H7 (cell line): ENCODE results near the gene SPRY1. TPM values are rescaled to one million over a fixed set of nuclear protein-coding genes. Genes with fewer than 3 reads are reported as not detected.
A peak's percentile ranks its signal among the peaks of the same experiment; 100 is the strongest.

ENCODE experiments used
- DNase-seq: peaks from one replicate; pipeline ENCODE4 v3.0.0; 2012
- H3K27me3 ChIP-seq: 2 replicates; pipeline ENCODE4 v1.6.0; 2011; ENCODE audit warnings: mild to moderate bottlenecking, low read length; ENCODE audit not compliant: control insufficient read depth, insufficient read depth
- H3K36me3 ChIP-seq: replicated peaks from 2 replicates; pipeline ENCODE4 v1.5.1; 2011; ENCODE audit warnings: low read length; ENCODE audit not compliant: control insufficient read depth, insufficient read depth
- H3K4me3 ChIP-seq: 2 replicates; pipeline ENCODE4 v1.5.1; 2011; ENCODE audit warnings: low read depth, mild to moderate bottlenecking, control low read depth, low read length, moderate library complexity; ENCODE audit not compliant: insufficient read depth
- total RNA-seq: library from RNA; depleted of rRNA; stranded (reverse); fragments of >200 nt; shearing (Covaris generic); gene quantifications from 2 replicates; pipeline ENCODE4 v1.2.3, GENCODE V29; 2014

Gene SPRY1
- total RNA-seq, 1 experiment from 2014 or later, result 42.2 TPM

DNA sequence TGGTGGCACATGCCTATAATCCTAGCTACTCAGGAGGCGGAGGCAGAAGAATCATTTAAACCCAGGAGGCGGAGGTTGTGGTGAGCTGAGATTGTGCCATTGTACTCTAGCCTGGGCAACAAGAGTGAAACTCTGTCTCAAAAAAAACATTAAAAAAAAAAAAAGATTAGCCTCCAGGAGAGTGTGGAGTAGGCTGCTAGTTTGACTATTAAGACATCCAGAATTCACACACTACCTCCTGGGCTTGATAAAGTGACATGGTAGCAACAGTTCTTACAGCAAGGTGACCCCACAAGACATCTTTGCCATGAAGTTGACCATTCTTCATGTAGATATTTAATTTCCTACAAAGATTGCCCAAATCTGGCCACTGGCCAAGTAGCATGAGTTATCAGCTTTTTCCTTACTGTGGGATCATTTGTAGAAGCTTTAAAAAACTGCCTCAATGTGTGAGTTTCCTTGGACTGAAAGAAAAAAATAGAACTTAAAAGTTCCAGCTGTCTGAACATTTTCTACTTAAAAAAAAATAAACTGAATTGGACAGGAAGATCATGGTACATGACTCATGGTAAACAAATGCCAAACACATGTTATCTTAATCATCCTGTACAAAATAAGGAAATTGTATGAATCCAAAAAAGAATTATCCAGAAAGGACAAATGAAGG is 35.3 kb upstream of the SPRY1 start:
- no peak overlapping the region for H3K4me3 ChIP-seq
- no peaks in the 10 kb centered on the region for H3K36me3 ChIP-seq
- H3K27me3 ChIP-seq, result no peaks in the 10 kb centered on the region
- DNase-seq, result no peak

DNA sequence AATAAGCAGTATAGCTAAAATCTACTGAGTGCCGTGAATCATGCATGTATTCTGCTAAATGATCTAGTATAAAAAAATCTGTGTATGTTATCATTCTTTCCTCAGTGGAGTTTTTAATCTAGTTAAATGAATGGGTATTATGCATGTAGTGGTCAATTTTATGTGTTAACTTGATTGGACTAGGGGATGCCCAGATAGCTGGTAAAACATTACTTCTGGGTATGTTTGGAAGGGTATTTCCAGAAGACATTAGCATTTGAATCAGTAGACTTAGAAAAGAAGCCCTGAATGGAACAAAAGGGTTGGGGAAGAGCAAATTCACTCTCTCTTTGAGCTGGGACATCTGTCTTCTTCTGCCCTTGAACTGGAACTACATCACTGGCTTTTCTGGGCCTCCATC is 34.5 kb upstream of the SPRY1 start:
- Histone ChIP-seq H3K27me3 (no peaks in the 10 kb centered on the region), H3K36me3 (no peaks in the 10 kb centered on the region), H3K4me3 (no peak overlapping the region)
- no peak for DNase-seq

DNA sequence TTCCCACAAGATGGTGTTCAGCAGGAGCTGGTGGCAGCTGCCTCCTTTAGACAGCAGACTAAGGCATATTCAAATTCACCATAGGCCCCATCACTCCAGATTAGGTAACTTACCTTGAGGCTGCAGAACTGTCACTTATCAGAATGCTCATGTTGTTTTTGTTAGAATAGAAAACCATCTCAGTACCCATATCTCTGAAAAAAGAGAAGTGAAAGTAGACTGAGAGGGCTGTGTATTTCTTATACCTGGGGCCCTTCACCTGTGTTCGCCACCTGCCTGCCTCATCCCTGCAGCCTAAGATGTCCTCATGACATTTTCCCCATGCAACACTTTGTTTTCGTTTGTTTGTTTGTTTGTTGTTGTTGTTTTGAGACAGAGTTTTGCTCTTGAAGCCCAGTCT is 32.9 kb upstream of the SPRY1 start:
- Histone ChIP-seq H3K27me3 (no peaks in the 10 kb centered on the region), H3K4me3 (no peak overlapping the region), H3K36me3 (no peaks in the 10 kb centered on the region)
- DNase-seq, result no peak

DNA sequence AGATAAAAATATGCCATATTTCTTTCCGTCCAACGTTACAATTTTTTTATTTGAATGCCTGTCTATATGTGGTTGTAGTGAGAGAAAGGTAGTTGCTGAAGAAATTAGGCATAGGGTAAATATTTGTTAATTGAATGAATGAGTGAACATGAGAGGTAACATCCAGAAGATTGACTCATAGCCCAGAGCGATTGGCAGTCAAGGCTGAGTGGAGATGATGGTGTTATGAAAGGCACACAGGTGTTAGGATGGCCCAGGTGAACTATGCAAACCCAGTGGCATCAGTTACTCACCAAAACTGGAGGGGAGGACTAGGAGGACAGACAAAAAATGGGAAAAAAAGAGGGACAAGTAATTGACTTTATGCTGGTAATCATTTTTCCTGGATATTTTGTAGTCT is 31.7 kb upstream of the SPRY1 start:
- DNase-seq, result no peak
- H3K4me3 ChIP-seq, result no peak overlapping the region

DNA sequence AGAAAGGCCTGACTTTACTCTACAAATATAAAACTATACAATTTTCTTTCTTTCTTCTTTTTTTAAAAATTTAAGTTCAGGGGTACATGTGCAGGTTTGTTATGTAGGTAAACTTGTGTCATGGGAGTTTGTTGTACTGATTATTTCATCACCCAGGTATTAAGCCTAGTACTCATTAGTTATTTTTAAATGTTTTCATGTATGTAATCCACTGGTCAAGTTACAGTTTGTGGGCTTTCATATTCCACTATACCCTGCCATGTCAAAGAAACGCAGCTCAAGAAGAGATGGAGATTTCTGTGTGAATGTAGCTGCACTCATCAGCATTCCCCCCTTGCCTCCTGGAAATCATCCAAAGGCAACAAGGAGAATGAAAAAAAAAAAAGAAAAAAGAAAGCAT is 31.2 kb upstream of the SPRY1 start:
- Histone ChIP-seq H3K36me3 (no peaks in the 10 kb centered on the region), H3K4me3 (no peak overlapping the region), H3K27me3 (no peaks in the 10 kb centered on the region)
- no peak for DNase-seq

More for the DNA sequence above, 31.7 kb upstream of the SPRY1 start:
- H3K27me3 ChIP-seq, result no peaks in the 10 kb centered on the region
- no peaks in the 10 kb centered on the region for H3K36me3 ChIP-seq

DNA sequence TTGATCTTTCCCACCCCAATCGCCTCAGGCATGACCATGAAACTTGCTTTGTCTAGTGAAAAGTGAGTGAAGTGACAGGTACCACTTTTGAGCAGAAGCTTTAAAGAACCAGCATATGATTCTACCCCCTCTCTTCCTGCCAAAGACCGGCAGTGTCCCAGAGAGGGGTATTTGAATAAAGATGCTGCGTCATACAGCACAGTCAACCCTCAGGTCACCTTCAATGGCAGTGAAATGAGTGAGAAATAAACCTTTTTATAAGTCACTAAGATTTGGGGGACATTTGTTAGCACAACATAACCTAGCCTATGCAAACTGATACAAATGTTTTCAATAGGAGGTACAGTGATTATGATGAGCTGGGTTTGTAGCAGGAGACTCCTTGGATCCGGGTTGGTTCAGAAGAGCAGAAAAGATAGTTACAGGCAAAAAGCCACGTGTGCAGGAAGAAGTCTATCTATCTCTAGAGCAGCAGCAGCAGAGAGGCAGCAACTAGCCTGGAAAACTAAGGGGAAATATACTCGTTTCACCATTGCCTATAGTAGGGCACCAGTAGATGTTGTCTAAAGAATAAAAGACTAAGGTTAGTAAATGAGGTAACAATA is 30.3 kb upstream of the SPRY1 start:
- no peaks in the 10 kb centered on the region for H3K27me3 ChIP-seq
- DNase-seq, result no peak
- no peaks in the 10 kb centered on the region for H3K36me3 ChIP-seq
- no peak overlapping the region for H3K4me3 ChIP-seq

DNA sequence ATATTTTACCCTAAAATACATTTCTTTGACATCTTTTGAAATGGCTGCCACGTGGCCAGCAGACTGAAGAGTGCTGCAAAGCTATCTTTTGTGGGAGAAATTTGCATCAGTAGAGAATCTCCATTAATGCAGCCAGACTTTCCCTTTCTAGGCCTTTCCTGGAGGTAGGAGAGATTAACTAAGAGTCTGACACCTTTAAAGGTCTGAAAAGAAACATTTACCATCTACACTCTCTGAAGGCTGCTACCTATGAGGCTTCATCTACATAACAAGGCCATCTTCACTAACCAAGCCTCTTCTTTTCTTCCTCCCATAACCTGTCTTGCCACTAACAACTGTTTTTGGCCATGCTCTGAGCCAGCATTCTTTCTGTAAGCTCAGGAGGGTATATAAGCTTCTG is 17.8 kb upstream of the SPRY1 start:
- DNase-seq, result peak; percentile 28
- no peaks in the 10 kb centered on the region for H3K27me3 ChIP-seq
- H3K36me3 ChIP-seq, result no peaks in the 10 kb centered on the region
- H3K4me3 ChIP-seq, result no peak overlapping the region

DNA sequence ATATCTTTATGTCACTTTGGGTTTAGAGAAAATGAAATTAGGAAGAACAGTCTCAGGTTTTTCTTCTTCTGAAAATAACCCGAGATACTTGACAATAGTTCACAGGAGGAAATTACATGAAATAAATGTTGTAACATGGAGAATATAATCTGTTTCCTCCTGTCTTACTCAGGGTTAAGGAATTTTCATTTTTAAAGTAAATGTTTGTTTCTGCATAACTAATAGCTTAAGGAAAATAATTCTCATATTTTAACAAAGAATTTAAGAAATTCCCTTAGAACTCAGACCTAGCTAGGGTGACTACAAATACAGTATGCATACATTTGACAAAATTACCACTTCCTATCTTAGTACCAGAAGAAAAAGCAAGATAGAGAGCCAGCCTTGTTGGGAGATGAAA is 17.2 kb upstream of the SPRY1 start:
- DNase-seq, result no peak
- no peak overlapping the region for H3K4me3 ChIP-seq
- H3K36me3 ChIP-seq, result no peaks in the 10 kb centered on the region
- no peaks in the 10 kb centered on the region for H3K27me3 ChIP-seq

DNA sequence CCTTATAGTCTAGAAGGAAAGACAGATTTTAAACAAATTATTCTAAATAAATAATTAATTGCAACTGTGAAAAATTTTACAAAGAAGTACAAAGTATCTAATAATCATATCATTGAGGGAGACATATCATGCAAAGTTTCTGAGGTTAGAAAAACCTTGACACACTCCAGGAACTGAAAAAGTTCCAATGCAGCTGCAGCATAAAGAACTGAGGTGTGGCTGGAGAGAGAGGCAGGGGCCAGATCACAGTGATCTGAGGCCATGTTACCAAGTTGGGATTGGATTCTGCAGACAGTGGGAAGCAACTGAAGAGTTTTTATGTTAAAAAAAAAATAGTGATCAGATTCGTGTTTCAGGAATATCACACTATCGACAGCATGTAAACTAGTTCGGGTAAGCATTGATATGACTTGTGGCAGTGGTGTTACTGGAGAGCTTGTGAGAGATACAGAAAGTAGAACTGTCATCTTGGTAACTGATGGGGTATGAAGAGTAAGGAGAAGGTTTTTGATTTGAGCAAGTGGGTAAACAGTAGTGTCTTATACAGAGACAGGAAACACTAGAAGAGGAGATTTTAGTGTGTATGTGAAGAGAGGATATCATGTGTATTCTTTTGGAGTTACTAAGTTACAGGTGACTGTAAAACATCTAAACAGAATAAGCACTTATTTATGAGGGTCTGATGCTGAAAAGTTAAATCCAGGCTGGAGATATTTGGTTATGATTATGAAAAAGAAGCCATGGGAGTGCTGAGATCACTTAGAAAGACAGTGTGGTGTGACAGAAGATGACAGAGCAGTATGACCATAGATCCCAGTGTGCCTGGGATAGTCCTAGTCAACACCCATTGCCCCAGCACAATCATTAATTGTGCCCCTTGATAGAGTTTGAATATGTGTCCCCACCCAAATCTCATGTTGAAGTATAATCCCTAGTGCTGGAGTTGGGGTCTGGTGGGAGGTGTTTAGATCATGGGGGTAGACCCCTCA is 15.6 kb upstream of the SPRY1 start:
- no peak overlapping the region for H3K4me3 ChIP-seq
- DNase-seq, result no peak
- no peaks in the 10 kb centered on the region for H3K36me3 ChIP-seq
- no peaks in the 10 kb centered on the region for H3K27me3 ChIP-seq

DNA sequence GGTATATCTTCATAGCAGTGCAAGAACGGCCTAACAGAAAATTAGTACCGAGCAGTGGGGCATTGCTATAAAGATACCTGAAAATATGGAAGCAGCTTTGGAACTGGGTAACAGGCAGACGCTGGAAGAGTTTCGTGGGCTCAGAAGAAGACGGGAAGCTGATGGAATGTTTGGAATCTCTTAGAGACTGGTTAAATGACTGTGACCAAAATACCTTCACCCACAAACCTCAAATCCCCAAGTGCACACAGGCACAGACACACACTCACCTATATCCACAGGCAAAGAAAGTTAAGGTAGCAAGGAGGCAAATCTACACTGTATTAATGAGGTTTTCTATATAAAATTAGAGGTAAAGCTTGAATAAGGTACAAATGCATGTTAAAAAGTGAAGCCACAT is 14.6 kb upstream of the SPRY1 start:
- DNase-seq, result no peak
- H3K27me3 ChIP-seq, result no peaks in the 10 kb centered on the region
- no peaks in the 10 kb centered on the region for H3K36me3 ChIP-seq
- no peak overlapping the region for H3K4me3 ChIP-seq

DNA sequence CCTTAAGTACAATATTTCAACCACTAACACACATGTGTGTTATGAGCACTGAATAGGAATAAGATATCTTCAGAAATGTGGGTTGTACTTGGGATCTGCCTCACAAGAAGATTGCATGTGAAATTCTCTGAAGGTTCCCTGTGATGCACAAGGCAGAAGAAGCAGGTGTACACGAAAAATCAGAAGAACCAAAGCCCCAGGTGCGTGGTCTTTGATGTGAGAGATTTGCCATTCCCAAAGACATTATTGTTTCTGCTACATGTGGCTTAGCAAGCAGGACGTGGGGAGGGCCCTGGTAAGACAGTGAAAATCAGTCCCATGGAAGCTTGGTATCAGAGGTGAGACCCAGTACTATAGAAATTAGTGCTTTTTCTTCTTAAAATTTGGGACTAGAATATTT is 13.0 kb upstream of the SPRY1 start:
- no peak overlapping the region for H3K4me3 ChIP-seq
- H3K36me3 ChIP-seq, result no peaks in the 10 kb centered on the region
- no peaks in the 10 kb centered on the region for H3K27me3 ChIP-seq
- no peak for DNase-seq

DNA sequence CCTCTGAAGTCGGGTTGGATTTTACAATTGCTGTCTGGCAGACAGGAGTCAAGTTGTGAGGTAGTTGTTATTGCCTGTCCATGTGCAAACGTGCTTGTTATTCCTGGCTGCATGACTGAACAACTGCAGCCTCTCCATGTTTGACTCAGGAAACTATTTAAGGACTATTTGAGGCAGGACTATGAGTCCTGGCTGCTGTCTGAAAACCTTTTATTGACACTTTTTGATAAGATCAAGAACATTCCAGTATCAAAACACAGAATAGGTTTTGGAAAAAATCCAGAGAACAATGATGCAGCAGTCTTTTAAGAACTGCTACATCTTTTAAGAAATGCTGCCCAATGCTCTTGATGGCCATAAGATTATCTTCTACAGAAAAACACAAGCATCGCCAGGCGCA is 10.0 kb upstream of the SPRY1 start:
- Histone ChIP-seq H3K27me3 (no peaks in the 10 kb centered on the region), H3K4me3 (no peak overlapping the region), H3K36me3 (no peaks in the 10 kb centered on the region)
- DNase-seq, result no peak

DNA sequence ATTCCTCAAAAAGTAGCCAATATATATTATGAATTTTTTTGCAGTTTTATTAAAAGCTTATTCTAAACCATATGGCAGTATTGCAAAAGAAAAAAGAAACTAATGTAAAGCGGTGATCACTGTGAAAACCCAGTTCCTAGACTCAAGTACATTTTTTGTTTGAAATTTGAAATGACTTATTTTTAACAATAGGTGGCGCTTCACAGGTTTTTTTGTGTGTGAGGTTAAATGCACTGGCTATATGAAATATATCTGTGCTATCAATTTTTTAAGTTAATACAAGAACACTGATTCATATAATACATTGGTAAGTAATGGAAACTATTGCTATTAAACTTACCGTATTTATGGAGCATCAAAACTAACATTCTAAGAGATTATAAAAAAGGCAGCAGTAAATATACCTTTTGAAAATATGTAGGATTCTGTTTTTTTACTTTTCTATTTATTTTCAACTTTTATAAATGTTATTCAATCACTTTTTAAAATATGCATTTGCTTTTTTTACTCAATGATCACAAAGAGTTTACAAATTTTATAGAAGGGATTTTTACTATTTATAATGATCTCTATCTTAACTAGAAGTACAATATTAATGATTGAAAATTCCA is 5.6 kb upstream of the SPRY1 start:
- Histone ChIP-seq H3K36me3 (no peaks in the 10 kb centered on the region), H3K27me3 (no peaks in the 10 kb centered on the region), H3K4me3 (no peak overlapping the region)
- DNase-seq, result no peak

DNA sequence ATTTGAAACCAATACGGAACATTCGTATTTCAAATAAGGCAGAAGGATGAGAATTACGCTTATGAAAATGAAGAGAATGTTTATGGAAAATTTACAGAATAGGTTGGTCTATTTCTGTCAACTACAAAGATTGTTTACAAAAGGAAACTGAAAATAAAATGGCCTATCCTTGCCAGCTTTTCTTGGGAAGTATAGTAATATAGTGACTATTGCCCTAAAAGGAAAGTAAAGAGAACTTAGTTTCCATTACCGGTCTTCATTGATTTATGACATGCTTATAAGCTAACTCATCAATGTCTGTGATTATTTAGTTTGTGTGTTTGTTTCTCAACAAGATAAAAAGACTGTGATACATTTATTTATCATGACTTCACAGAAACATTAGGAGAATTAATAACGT is 2.9 kb upstream of the SPRY1 start:
- DNase-seq, result no peak
- H3K36me3 ChIP-seq, result no peaks in the 10 kb centered on the region
- no peak overlapping the region for H3K4me3 ChIP-seq
- H3K27me3 ChIP-seq, result no peaks in the 10 kb centered on the region
